ENCODE measurements around the gene BTBD9.

DNA sequence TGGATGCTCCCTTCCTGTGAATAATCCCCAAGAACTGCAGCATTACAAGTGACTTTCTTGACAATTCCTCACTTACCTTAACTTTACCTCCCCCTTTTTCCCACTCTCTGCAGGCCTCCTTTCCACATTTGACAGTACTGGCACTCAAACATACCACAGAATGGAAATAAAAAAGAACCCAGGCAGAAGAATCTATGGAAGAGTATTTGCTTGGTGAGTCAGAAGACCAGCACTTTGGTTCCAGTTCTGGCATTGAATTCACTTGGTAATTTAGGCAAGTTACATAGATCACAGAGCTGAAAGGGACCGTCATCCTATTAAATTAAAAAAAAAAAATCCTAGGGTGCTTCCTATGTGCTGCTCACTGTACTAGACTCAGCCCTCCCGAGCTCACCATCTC lies 55.0 kb downstream of the BTBD9 start:
- TF ChIP-seq, protein P1, sequence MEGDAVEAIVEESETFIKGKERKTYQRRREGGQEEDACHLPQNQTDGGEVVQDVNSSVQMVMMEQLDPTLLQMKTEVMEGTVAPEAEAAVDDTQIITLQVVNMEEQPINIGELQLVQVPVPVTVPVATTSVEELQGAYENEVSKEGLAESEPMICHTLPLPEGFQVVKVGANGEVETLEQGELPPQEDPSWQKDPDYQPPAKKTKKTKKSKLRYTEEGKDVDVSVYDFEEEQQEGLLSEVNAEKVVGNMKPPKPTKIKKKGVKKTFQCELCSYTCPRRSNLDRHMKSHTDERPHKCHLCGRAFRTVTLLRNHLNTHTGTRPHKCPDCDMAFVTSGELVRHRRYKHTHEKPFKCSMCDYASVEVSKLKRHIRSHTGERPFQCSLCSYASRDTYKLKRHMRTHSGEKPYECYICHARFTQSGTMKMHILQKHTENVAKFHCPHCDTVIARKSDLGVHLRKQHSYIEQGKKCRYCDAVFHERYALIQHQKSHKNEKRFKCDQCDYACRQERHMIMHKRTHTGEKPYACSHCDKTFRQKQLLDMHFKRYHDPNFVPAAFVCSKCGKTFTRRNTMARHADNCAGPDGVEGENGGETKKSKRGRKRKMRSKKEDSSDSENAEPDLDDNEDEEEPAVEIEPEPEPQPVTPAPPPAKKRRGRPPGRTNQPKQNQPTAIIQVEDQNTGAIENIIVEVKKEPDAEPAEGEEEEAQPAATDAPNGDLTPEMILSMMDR (IDR thresholded peaks at IDR 0.05 in 4 of 5, conservative IDR thresholded peaks at IDR 0.05 in 1 of 5): no peak
- no peak for TF ChIP-seq POLR2A (IDR thresholded peaks at IDR 0.05)
